ENCODE data around the gene SIGLEC7. TPM values are rescaled to one million over a fixed set of nuclear protein-coding genes. Genes with fewer than 3 reads are reported as not detected.

The SIGLEC7 gene
- total and polyA plus RNA-seq, 10 of the 15 experiments (the other 5 are each of a cell fraction or from before 2014, with no cell fraction given) = 0.15 TPM; not detected in 9

DNA sequence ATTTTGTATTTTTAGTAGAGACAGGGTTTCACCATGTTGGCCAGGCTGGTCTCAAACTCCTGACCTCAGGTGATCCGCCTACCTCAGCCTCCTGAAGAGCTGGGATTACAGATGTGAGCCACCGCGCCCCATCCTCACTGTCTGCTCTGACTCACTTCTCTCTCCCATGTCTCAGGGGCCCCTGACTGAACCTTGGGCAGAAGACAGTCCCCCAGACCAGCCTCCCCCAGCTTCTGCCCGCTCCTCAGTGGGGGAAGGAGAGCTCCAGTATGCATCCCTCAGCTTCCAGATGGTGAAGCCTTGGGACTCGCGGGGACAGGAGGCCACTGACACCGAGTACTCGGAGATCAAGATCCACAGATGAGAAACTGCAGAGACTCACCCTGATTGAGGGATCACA lies 12.4 kb upstream of the SIGLEC7 start:
- H3K4me1 ChIP-seq (ENCODE audit: control insufficient read depth, insufficient read depth, low read length) = 0 out of 2 replicates have a peak, but pooled peaks cover 5% of the 10 kb centered on the region
- H3K9me3 ChIP-seq (replicated peaks; ENCODE audit: control insufficient read depth, insufficient read depth, low read length) = no peaks in the 10 kb centered on the region
- intact Hi-C loops (cut with micrococcal nuclease; ENCODE audit: unreplicated experiment) (no loop called here), in situ Hi-C loops (cut with MboI) (no loop called here)
- no peak for TF ChIP-seq HDGF (IDR thresholded peaks at IDR 0.05)
- TF ChIP-seq FOXK2 (IDR thresholded peaks at IDR 0.05) = no peak
- no peak for TF ChIP-seq SMAD5 (IDR thresholded peaks at IDR 0.05; ENCODE audit: low read depth)
- TF ChIP-seq NFIC (IDR thresholded peaks at IDR 0.05; ENCODE audit: low read depth, low read length) = no peak
- TF ChIP-seq SMAD1 (IDR thresholded peaks at IDR 0.05; ENCODE audit: low read depth, partially characterized antibody) = no peak
- TF ChIP-seq, protein P1, sequence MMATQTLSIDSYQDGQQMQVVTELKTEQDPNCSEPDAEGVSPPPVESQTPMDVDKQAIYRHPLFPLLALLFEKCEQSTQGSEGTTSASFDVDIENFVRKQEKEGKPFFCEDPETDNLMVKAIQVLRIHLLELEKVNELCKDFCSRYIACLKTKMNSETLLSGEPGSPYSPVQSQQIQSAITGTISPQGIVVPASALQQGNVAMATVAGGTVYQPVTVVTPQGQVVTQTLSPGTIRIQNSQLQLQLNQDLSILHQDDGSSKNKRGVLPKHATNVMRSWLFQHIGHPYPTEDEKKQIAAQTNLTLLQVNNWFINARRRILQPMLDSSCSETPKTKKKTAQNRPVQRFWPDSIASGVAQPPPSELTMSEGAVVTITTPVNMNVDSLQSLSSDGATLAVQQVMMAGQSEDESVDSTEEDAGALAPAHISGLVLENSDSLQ (IDR thresholded peaks at IDR 0.05) = no peak
- no peak for TF ChIP-seq RFX5 (IDR thresholded peaks at IDR 0.05; ENCODE audit: low read depth, low read length)
- no peak for TF ChIP-seq NFXL1 (IDR thresholded peaks at IDR 0.05; ENCODE audit: borderline replicate concordance)
- TF ChIP-seq, protein P2, sequence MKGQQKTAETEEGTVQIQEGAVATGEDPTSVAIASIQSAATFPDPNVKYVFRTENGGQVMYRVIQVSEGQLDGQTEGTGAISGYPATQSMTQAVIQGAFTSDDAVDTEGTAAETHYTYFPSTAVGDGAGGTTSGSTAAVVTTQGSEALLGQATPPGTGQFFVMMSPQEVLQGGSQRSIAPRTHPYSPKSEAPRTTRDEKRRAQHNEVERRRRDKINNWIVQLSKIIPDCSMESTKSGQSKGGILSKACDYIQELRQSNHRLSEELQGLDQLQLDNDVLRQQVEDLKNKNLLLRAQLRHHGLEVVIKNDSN (IDR thresholded peaks at IDR 0.05; ENCODE audit: borderline replicate concordance, extremely low read length, insufficient read depth, low read depth, low read length) = no peak
- no peak for TF ChIP-seq SMARCA5 (IDR thresholded peaks at IDR 0.05)
- TF ChIP-seq YY1 (IDR thresholded peaks at IDR 0.05; ENCODE audit: low read depth, low read length) = no peak
- H4K20me1 ChIP-seq (ENCODE audit: control insufficient read depth, insufficient read depth) = no peaks in the 10 kb centered on the region
- BruUV-seq (replicated peaks) = no TSS peak
- DNase-seq (ENCODE audit: low read depth, low spot score) (no peak), ATAC-seq (no peak), FAIRE-seq (no peak)
- no peak overlapping the region for H3K9ac ChIP-seq (ENCODE audit: control insufficient read depth, insufficient read depth, low read length)
- ChIA-PET CTCF (no interaction called here), SMC1A (ENCODE audit: uncharacterized antibody, unreplicated experiment) (no interaction called here), POLR2A (no interaction called here), RAD21 (ENCODE audit: unreplicated experiment) (no interaction called here)
- H3K4me2 ChIP-seq (ENCODE audit: control insufficient read depth, insufficient read depth) = no peak overlapping the region
- no peak overlapping the region for H3K27ac ChIP-seq (ENCODE audit: control insufficient read depth, insufficient read depth)
- H3K27me3 ChIP-seq (replicated peaks in 1 of 2; ENCODE audit: control insufficient read depth in 2 of 2, insufficient read depth in 2 of 2, low read length in 1 of 2) = no peaks in the 10 kb centered on the region; a peak in 2 of 4 replicates
- WGBS (ENCODE audit: insufficient coverage, insufficient replicate concordance, low lambda C conversion rate, missing lambda C conversion rate) = 76% methylated on average over 8 of the region's 8 CpGs
- no peak overlapping the region for H3K4me3 ChIP-seq
- H3K79me2 ChIP-seq (ENCODE audit: control insufficient read depth, insufficient read depth, low read length) = no peaks in the 10 kb centered on the region
- no peaks in the 10 kb centered on the region for H3K36me3 ChIP-seq (ENCODE audit: control insufficient read depth in 2 of 2, insufficient read depth in 2 of 2, low read length in 1 of 2)
- no peak overlapping the region for H2AFZ ChIP-seq (ENCODE audit: control insufficient read depth, low read depth, low read length)

Measured in GM12878 (cell line).